DMS114 treated with DMSO at 0.1 percent for 48 hours (cell line): ENCODE measurements around the gene ZNF367.
A peak's percentile ranks its signal among the peaks of the same experiment; 100 is the strongest.

Experiments
- DNase-seq: peaks from one replicate; lab custom pipeline; 2025; ENCODE audit not compliant: unreplicated experiment; lab: John Stamatoyannopoulos, UW

ZNF367 gene

DNA sequence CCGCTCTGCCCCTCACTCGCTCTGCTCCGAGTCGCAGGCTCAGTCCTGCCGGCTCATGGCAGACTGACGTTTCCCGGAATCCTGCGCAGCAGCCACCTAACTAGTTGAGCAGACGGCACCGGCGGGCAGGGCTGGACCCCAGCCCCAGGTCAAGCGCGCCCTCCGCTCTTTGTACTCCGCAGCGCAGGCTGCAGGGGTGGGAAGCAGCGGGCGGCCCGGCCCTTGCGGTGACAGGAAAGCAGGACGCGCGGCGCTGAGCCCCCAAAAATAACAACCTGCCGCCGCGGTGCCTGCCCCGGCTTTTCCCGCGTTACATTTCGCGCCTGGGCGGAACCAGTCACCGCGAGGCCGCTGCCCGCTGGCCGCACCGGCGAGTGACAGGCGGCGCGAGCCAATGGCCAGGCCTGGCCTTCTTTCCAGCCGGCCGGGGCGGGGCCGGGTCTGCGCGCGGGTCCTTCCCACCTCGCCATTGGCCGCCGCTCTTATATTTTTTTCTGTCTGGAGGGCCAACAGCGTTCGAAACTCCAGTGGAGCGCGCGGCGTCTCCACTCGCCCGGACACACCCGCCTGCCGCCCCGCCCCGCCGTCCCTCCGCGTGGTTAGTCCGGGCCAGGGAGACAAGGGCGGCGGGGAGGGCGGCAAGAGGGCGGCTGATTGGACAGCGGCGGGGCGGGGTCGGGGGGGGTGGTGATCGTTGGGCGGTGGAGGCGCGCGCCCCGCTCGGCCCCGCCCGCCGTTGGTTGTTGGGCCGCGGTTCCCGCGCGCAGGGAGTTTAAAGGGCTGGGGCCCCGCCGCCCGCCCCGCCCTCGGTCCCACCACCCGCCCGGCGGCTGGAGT is at the start of gene ZNF367:
ZNF367 (minus strand) TSS at position 288 of the 837 bp plus-strand sequence. CDS start 338 bp downstream, outside the sequence.
- peak; percentile 87 for DNase-seq

GRCh38 chr9:96467784-96468183 is 49.6 kb upstream of the ZNF367 start:
- DNase-seq: no peak

DNA sequence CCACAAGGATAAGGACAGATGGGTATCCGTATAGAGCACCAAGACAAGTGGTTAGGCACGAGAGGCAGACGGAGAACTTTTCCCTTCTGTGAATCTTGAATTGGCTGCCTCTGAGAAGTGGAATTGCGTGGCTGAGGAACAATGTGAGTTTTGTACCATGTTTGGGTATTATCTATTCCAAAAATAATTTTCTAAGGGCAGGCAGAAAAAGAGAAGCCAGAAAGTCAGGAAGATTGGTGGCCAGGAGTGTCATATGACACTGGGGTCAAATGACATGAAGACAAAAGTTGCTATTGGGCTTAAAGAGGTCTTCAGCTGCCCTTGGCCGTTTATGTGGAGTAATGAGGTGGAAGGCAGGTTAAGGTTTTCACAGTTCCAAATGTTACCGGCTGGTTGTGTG is 46.3 kb upstream of the ZNF367 start:
- no peak for DNase-seq

GRCh38 chr9:96462541-96462940 is 44.4 kb upstream of the ZNF367 start:
- no peak for DNase-seq

DNA sequence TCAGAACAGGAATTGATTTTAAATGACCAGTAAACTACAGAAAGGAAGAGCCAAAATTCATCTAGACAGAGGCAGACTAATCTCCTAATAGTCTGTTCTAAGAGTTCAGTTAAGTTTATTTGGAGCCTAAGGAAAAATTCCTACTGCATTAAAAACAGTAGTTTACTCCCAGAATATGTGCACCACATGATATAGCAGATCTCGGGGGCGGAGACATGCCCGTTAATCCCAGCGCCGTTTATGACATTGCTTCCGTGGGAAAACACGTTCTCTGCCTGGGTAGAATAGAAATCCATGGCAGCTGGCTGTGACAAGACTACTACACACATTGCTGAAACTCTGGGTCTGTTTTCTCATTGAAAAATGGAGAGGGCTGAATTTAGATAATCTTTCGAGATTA is 43.2 kb upstream of the ZNF367 start:
- no peak for DNase-seq

DNA sequence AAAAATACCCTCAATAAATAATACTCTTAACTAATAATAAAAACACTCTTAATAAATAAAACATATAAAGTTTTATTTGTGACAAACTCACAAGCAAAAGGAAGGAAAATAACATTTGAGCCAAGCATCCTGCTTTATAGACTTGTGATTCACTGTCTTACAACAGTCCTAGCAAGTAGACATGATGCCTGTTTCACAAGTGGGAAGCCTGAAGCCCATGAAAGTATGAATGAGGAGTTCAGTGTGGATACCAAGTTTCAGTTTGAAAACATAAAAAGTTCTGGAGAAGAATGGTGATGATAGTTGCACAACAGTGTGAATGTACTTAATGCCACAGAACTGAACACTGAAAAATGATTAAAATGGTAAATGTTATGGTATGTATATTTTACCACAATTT is 42.7 kb upstream of the ZNF367 start:
- no peak for DNase-seq

GRCh38 chr9:96460470-96460869 is 42.3 kb upstream of the ZNF367 start:
- DNase-seq: no peak

GRCh38 chr9:96459268-96460007 is 41.3 kb upstream of the ZNF367 start:
- DNase-seq: no peak

DNA sequence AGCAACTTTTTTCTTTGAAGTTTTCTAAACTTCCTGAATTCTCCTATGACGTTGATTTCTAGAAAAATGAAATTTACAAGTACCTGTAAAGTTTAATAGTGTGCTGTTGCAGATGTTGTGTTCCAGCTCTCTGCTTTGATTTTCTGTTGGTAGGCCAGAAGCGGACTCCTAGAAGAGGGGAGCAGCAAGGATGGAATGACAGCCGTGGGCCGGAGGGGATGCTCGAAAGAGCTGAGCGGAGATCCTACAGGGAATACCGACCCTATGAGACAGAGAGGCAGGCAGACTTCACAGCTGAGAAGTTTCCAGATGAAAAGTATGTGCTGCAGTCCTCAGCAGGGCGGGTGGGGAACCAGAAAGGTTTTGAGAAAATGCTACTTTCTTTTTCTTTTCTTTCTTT is 40.1 kb upstream of the ZNF367 start:
- DNase-seq: no peak

DNA sequence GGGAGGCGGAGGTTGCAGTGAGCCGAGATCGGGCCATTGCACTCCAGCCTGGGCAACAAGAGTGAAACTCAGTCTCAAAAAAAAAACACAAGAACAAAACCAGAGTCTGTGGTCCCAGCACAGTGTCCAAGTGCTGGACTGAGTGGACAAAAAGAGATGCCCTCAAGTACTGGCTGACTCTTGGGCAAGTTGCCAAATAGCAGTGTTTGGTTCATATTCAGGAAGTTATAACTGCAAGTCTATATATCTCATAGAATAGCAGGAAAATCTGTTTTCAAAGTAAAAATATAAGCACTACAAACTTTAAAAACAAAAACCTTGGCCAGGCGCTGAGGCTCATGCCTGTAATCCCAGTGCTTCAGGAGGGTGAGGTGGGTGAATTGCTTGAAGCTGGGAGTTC is 39.1 kb upstream of the ZNF367 start:
- DNase-seq: no peak

DNA sequence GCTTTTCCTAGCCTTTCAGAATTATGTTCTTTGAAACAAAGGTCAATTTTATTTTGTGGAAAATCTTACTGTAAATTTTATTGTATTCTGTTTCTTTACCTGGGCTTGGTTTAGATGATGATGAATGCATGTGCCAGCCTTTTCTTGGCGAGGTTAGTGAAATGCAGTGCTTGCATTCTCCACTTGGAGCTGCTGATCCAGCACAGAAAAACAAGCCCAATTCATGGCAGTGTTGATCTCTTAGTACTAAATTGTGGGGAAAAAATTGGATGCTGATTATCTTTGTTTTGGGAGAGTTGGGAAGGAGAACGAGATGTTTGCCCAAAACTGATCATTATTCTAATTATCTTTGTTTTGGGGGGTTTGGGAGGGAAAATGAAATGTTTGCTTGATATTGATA is 35.5 kb upstream of the ZNF367 start:
- DNase-seq: no peak

DNA sequence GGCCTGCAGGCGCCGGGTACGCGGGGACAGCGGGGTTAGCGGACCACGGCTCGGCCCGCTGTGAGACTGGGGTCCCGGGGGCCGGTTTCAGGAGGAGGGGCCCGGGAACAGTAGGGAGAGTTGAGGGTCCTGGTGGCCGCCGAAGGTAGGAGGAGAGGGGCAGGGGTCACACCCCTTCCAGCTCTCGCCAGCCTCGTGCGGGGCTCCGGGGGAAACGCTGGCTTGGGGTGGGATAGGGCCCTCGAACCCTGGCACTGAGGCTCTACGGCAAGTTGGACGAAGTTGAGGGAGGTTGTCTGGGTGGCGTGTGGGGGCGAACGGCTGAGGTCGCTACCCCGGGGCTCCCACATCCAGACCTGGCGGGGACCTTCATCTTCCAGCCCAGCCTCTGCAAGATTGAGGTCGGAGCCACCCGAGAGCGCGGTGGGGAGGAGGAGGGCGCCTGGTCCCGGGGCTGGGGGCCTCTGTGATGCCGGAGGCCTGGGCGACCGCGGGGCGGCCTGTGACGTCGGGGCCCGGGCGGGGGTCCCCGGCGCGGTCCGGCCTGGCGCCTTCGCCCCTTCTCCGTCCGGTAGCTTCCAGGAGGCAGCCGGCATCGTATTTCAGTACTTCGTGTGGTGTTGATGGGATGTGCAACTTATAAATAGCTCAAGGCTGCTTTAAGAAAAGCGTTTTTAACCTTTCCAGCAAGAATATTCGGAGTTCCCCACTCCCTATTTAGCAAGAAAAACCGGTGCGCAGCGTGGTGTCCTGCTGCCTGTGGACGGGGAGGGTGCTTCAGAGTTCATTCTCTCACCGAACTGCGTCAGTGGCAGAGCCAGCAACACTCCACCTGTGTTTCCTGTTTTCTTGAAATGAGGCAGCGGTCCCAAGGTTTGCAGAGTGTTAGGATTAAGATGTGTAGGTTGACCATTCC is 32.7 kb upstream of the ZNF367 start:
- no peak for DNase-seq

DNA sequence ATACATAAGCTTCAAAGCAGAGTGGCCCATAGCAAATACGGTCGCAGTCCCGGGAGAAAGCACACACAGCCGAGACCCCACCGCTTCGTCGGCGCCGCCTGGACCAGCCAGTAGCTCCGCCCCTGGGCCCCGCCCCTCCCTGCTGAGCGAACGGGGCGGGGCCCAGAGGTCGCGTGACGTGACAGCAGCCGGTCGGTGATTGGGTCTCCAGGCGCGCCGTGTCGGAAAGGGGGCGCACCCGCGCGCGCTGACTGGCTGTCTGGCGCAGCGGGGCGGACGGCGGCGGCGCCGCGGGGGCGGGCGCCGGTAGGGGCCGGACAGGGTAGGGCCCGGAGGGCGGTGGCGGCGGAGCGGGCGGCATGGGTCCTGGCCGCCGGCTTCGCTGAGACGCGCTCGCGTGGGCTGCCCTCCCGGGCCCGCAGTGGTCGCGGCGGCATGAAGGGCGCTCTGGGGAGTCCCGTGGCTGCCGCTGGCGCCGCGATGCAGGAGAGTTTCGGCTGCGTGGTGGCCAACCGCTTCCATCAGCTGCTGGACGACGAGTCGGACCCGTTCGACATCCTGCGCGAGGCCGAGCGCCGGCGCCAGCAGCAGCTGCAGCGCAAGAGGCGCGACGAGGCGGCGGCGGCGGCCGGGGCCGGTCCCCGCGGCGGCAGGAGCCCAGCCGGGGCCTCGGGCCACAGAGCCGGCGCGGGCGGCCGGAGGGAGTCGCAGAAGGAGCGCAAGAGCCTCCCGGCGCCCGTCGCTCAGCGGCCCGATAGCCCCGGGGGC is 31.9 kb upstream of the ZNF367 start, which contains the start of gene HABP4:
HABP4 (plus strand) TSS at position 325 of the 768 bp plus-strand sequence; CDS start at position 436, 111 bp downstream.
- DNase-seq: peak; percentile 75

DNA sequence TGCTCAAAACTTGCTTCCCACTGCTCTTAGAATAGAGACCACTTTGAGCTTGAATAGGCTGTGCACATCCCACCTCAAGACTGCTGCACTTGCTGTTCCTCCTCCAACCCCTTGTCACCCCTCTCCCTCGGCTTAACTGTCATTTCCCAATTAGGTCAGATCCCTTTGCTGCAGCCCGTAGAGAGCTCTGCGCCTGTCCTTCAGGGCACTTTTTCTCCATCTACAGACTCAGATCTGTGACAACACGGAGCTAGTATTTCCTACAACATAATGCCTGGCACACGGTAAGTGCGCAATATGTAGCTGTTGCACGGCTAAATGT is 31.3 kb upstream of the ZNF367 start:
- DNase-seq: no peak

DNA sequence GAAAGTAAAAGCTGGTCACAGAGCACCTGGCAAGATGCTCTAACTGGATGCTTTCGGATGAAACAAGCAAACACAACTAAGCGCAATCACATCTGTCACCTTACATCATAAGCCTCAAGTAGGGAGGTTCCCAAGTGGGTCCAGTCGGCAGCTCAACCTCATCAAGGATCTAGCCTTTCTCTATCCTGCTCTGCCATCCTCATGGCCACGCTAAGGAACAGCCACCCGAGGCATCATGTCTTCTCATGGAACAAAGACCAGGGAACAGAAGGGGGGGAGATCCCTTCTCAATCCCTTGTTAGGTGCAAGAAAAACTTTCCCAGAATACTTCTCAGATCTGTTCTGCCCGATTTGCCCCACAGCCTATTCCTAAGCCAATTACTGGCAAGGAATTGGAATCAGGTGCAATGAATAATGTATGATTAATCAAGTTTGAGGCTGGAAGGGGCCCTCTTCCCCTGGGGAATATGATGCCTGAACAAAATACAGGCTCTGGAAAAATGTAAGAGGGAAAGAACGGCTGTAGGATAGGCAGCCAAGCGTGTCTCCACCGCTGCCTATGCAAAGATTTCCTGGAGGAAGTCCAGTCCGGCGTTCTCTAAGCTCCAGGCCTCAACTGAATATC is 30.5 kb upstream of the ZNF367 start:
- no peak for DNase-seq

- no peak for DNase-seq
Observed at GRCh38 chr9:96447406-96447805, 29.2 kb upstream of the ZNF367 start.

DNA sequence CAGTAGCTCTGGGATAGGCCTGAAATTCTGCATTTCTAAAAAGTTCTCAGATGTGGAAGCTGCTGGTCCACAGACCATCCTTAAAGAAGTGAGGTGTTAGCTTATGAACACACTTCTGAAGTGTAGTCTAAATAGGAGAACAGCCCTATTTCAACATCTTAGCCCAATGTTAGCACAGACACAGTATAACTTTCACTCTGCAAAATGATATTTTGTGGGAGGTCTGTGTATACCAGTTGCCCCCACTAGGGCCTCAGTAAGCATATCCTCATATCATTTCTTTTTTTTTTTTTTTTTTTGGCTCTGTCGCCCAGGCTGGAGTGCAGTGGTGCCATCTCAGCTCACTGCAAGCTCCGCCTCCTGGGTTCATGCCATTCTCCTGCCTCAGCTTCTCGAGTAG is 24.3 kb upstream of the ZNF367 start:
- DNase-seq: no peak

- DNase-seq: no peak
Observed at GRCh38 chr9:96441798-96442445, 23.8 kb upstream of the ZNF367 start.

DNA sequence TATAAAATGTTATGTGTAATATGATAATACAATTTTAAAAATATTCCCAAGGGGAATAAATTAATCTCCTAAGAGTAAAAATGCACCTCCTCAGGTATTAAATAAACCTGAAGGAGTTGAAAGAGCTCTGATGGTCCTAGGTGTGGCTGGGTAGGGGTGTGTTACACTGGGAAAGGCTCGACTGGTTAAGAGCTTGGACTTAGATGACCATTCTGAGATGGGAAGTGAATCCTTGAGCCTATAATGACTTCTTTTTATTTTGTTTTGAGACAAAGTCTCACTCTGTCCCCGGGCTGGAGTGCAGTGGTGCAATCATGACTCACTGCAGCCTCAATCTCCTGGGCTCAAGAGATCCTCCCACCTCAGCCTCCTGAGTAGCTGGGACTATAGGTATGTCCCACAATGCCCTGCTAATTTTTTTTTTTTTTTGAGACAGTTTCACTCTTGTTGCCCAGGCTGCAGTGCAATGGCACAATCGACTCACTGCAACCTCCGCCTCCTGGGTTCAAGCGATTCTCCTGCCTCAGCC is 22.6 kb upstream of the ZNF367 start:
- DNase-seq: no peak
